Measurements from ENCODE around the gene KRT31.

- TF ChIP-seq, protein P1, sequence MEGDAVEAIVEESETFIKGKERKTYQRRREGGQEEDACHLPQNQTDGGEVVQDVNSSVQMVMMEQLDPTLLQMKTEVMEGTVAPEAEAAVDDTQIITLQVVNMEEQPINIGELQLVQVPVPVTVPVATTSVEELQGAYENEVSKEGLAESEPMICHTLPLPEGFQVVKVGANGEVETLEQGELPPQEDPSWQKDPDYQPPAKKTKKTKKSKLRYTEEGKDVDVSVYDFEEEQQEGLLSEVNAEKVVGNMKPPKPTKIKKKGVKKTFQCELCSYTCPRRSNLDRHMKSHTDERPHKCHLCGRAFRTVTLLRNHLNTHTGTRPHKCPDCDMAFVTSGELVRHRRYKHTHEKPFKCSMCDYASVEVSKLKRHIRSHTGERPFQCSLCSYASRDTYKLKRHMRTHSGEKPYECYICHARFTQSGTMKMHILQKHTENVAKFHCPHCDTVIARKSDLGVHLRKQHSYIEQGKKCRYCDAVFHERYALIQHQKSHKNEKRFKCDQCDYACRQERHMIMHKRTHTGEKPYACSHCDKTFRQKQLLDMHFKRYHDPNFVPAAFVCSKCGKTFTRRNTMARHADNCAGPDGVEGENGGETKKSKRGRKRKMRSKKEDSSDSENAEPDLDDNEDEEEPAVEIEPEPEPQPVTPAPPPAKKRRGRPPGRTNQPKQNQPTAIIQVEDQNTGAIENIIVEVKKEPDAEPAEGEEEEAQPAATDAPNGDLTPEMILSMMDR (conservative IDR thresholded peaks at IDR 0.05) = no peak
- no peak for TF ChIP-seq ZFX (IDR thresholded peaks at IDR 0.05)
Measured at GRCh38 chr17:41369713-41370112, 27.7 kb downstream of the KRT31 start, which contains the start of gene KRT33B.
